SIG-M5 treated with dmso at 0.1 percent for 504 hours (cell line): ENCODE results near the gene EXOC4.
"Not testable (repeated sequence)": the region's sequence is repeated elsewhere in the genome, so short reads cannot be mapped to it uniquely, and the experiment has no call there.

ENCODE experiments used
- DNase-seq: peaks from one replicate; lab custom pipeline; 2025; ENCODE audit not compliant: unreplicated experiment; lab: John Stamatoyannopoulos, UW

Gene EXOC4

GRCh38 chr7:133275008-133275407, 22.1 kb downstream of the EXOC4 start:
- DNase-seq, result no peak

DNA sequence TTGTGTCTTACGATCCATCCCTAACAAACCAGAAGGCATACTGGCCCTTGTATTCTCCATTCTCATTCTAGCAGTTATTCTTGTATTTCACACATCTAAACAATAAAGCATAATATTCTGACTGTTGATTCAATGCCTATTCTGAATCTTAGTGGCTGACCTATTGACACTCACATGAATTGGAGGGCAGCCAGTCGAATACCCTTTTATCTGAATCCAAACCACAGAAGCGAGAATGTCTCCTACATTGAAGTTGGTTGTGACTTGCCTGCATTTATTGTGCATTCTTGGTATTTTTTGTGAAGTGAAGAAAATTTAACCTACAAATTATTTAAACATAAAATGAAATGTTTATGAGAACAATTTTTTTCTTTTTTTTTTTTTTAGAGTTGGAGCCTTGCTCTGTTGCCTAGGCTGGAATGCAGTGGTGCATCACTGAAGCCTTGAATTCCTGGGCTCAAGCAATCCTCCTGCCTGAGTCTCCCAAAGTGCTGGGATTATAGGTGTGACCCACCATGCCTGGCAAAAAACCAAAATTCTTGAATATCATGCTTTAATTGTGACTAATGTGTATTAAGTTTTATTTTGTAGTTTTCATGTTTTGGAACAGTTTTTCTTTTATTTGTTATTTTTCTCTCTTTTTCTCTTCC, 22.7 kb downstream of the EXOC4 start:
- DNase-seq, result no peak

- DNase-seq, result not testable (repeated sequence)
Measured at GRCh38 chr7:133278975-133279374, 26.1 kb downstream of the EXOC4 start.

- no peak for DNase-seq
Measured at GRCh38 chr7:133282094-133282493, 29.2 kb downstream of the EXOC4 start.

GRCh38 chr7:133284092-133284491, 31.2 kb downstream of the EXOC4 start:
- no peak for DNase-seq

- DNase-seq, result no peak
Measured at GRCh38 chr7:133288970-133289369, 36.1 kb downstream of the EXOC4 start.

- DNase-seq, result no peak
Measured at GRCh38 chr7:133290041-133290440, 37.2 kb downstream of the EXOC4 start.

- no peak for DNase-seq
Measured at GRCh38 chr7:133290676-133291333, 37.9 kb downstream of the EXOC4 start.

DNA sequence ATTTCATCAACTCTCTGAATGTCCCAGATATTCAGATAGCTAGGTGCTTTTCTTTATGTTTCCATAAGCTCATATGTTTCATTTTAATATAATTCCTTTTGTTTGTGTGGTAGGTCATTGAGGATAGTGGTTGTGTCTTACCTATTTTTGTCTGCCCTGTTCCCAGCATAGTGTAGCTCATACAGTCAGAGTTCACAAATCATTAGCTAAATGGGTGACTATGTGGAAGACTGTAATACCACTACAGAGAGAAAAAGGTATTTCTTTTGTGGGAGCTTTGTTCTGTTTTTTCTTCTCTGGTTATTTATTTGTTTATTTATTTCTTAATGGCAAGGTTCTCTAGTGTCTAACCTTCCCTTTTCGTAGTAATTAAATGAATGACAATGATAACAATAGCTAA, 39.8 kb downstream of the EXOC4 start:
- DNase-seq, result no peak

- no peak for DNase-seq
Measured at GRCh38 chr7:133293384-133294160, 40.7 kb downstream of the EXOC4 start.

DNA sequence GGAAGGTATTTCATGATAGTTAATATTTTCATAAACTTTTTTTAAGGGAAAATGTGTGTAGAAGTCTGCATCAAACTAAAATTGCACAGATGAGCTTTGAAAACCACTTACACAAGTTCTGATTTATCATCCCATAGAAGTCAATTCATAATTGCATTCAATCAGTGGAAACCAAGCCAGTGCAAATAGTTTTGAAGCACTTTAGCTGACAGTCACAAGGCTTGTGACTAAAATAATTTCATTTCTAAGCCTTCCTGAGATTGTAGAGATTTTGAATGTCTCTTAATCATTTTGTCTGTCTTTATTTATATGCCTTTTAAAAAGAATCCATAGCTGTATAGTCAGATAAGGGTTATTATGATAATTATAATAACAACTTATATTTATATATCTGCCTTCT, 41.4 kb downstream of the EXOC4 start:
- no peak for DNase-seq

DNA sequence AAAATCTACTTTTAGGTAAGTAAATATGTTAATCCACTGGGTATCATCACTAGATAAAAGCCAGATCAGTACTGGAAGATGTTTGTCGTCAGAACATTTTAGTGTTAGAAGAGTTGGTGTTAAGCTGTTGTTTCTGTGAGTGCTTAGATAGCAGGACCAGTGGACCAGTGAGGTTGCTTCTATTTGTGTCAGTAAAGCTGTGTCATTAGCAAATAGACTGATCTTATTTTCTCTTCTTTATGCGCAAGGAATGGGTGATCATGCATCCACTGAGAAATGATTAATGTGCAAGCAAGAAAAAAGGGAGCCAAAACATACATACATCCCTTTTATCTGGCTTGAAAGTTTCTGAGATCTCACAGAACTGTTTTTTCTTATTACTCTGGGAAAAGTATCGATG, 42.6 kb downstream of the EXOC4 start:
- DNase-seq, result no peak

DNA sequence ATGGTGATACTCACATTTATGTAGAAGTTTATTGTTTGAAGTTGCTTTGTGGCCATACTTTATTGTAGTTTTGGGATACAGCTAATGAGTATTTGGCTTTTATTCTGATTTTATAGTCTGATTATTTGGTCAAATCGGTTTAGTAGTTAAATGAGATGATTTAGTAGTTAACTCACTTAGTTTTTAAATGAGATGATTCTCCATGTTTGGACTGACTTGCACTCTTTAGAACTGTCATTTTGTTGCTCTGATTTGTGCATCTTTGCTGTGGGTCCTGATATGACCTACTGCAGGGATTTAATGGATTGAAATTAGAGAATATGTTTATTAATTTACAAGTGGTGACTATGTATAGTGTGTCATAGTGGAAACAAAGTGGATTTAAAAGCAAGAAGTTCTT, 44.2 kb downstream of the EXOC4 start:
- no peak for DNase-seq

DNA sequence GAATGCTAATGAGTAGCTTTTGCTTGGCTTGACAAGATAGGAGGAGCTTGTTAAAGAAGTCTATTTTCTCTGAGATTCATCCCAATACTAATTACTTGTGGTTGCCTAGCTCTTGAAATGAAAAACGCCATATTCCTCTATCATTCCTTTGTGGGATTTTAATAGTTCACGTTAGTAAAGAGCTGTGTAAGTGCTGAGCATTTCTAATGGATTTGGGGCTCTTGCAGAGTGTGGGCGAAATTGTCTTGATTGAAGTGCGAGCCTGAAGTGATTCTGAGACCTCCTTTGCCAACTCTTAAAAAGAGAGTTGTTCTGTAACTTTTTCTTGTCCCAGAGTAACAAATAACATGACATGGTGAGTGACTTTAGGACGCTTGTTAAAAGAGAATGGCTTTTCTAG, 45.2 kb downstream of the EXOC4 start:
- DNase-seq, result no peak

DNA sequence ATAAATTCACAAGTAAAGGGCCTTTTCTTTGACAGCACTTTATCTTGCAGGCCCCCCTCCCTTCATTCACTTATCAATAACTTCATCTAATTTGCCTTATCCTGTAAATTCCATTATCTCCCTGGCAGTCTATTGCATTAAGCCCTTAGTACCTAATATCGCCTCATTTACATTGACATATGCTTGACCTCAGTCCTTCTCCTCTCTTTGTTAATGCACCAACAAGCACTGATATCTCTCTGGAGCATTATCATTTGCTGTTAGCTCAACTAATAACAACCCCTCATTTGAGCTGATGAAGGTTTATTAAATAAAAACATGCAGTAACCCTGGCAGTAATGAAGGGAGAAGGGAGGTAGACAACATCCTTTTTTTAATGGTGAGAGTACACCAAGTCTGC, 46.8 kb downstream of the EXOC4 start:
- DNase-seq, result no peak

DNA sequence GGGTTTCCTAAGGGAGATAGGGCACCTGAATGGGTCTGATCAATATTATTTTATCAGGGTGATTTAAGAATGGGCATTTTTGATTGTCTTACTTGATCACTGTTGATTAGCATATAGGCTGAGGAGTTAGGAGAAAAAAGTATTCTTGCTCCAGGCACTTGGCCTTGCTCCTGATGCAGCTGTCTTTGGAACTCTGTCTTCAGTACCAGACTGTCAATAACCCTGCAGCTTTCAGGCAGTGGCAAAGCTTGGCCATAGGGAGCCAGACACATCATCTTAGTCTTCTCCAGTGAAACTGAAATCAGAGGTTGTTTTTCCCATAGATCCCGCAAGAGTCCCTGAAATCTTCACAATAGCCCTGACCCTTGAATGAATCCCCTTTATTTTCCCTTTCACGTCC, 47.2 kb downstream of the EXOC4 start:
- no peak for DNase-seq

DNA sequence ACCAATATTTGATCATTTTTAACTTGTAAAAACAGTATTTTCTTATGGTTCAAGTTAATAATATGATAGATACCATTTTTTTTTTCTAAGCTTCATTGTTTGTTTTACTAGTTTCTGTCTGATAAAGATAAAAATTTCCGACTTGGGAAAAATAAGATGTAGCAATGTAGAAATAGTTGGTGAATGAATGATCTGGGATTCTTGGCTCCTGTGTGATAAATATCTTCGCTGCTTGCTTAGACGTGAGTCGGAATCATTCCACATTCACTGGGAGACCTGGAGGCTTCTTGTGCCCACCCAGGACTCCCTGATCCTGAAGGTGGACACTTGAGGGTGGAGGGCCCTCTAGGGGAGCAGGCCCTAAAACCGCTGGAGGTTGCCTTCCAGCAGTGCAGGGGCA, 47.9 kb downstream of the EXOC4 start:
- no peak for DNase-seq

GRCh38 chr7:133301444-133301843, 48.6 kb downstream of the EXOC4 start:
- no peak for DNase-seq

- no peak for DNase-seq
Measured at GRCh38 chr7:133303372-133303771, 50.5 kb downstream of the EXOC4 start.

DNA sequence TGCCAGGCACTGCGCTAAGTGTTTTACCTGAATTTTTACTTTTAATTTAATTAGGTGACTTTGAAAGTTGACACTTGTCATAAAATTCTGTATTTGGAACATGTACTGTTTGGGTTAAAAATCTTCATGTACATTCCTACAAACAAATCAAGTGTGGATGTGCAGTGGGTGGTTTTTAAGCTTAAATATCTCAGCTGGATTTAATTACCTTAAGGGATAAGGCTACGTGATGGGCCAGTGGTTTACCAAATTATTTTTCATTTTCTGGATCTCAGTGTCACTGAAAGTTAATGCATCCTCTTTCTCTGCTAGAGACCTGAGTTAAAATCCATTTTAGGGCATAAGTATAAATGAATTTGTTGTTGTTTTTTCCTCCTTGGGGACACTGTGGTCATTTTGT, 51.1 kb downstream of the EXOC4 start:
- no peak for DNase-seq

DNA sequence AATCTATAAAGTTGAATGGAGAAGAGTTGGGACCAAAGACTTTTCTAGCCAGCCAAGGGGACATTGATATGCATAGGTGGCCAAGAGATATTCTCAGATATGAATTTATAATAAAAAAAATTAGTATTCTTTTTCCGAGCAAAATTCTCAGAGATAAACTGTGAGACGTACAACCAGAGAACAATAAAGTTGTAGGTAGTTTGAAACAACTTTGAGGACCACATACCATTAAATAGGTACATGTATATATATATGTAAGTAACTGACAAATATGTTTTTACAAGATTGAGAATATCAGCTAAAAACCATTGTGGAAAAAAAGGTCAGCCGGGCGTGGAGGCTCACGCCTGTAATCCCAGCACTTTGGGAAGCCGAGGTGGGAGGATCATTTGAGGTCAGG, 56.5 kb downstream of the EXOC4 start:
- DNase-seq, result no peak

DNA sequence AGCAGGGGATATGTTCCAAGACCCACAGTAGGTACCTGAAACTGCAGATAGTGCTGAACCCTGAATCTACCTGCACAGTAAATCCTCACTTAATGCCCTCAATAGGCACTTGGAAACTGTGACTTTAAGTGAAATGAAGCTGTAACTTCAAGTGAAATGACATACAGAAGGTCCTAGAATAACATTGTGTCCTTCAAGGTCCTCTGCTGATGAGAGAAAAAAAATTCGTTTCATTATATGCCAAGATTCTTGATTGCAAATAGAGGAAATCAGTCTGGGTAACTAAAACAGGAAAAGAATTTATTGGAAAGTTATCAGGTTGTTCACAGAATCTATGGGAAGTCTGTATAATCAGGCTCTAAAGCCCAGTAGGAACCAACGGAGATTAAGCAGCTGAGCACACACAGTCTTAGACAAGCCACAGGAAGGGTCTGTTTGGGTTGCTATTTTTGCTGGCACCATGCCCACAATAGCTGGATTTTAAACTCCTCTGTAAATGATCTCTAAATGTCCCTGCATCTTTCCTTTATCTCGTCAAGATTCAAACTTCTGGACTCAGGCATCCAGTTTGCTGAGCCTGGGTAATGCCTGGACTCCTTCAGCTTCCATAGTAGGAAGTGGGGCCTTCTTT, 57.5 kb downstream of the EXOC4 start:
- no peak for DNase-seq
